Activated T-cell treated with anti-CD3 and anti-CD28 coated beads for 4 hours (primary cell): ENCODE measurements around the gene FAM32A.

Experiments
- DNase-seq: peaks from one replicate; pipeline ENCODE4 v3.0.0-alpha.2; 2020

FAM32A gene

GRCh38 chr19:16226184-16226591 is 41.0 kb downstream of the FAM32A start:
- no peak for DNase-seq

GRCh38 chr19:16226878-16227836 is 41.9 kb downstream of the FAM32A start:
- no peak for DNase-seq

- DNase-seq = no peak
These were observed 42.8 kb downstream of the FAM32A start for GRCh38 chr19:16227837-16228636.

GRCh38 chr19:16228637-16229321 is 43.6 kb downstream of the FAM32A start:
- no peak for DNase-seq

- no peak for DNase-seq
These were observed 44.1 kb downstream of the FAM32A start for GRCh38 chr19:16229322-16229641.

- no peak for DNase-seq
These were observed 46.9 kb downstream of the FAM32A start for GRCh38 chr19:16232127-16232526.

- no peak for DNase-seq
These were observed 47.4 kb downstream of the FAM32A start for GRCh38 chr19:16232568-16232967.

GRCh38 chr19:16233081-16233776 is 48.0 kb downstream of the FAM32A start:
- DNase-seq = no peak

- DNase-seq = no peak
These were observed 48.8 kb downstream of the FAM32A start for GRCh38 chr19:16233836-16234551.

- DNase-seq = no peak
These were observed 49.6 kb downstream of the FAM32A start for GRCh38 chr19:16234552-16235445.

- DNase-seq = no peak
These were observed 50.8 kb downstream of the FAM32A start for GRCh38 chr19:16235811-16236652.
